A549 treated with CpdA at 1 μM for 4 hours (cell line): ENCODE data around the gene USP17L18. TPM values are rescaled to one million over a fixed set of nuclear protein-coding genes. Genes with fewer than 3 reads are reported as not detected.

Source experiments
- total RNA-seq: library from RNA; stranded (reverse); fragments of 200-300 nt; extraction: Qiagen RNA extraction; gene quantifications from 5 replicates; pipeline ENCODE4 v1.2.3, GENCODE V29; 2022; ENCODE audit warnings: low read depth

USP17L18 gene
- not detected in 5 replicates for total RNA-seq

DNA sequence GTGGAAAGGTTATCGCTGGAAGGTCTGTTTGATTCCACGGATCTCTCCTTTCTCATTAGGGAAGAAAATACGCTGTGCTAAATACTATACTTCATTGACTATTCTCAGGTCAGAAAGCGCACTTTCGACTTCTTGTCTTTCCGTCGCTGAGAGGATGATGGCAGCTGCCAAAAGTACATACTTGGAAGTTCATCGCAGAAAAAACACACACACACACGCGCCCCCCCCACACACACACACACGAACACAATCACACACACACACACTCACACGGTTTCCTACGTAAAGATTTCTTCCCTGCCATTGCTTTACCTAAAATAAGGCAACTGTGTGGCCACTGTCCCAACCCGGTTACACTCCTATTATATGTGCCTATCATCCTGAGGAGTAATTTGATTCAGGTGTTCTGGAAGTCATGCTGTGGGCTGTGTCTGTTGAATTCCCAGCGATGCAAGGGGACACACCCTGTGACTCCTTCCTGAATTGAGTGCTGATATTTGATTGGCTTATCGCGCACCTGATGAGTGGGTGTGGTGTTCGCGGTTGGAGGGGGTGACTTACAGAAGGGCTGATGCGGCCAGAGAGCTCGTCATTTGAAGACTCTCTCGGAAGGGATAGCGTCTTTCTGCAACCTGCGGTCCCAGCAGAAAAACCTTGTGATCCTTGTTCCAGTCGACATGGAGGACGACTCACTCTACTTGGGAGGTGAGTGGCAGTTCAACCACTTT lies at the start of gene USP17L18:
Gene USP17L18 (plus strand): TSS at position 678 of the 728 bp plus-strand sequence. CDS start 0 bp downstream, at position 678.

GRCh38 chr4:9210357-9210756 lies 38.1 kb upstream of the USP17L18 start, which contains the start of gene USP17L10:
USP17L10 (plus strand) TSS chr4:9210657; CDS start chr4:9210657, 0 bp downstream.

DNA sequence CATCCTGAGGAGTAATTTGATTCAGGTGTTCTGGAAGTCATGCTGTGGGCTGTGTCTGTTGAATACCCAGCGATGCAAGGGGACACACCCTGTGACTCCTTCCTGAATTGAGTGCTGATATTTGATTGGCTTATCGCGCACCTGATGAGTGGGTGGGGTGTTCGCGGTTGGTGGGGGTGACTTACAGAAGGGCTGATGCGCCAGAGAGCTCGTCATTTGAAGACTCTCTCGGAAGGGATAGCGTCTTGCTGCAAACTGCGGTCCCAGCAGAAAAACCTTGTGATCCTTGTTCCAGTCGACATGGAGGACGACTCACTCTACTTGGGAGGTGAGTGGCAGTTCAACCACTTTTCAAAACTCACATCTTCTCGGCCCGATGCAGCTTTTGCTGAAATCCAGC lies 33.3 kb upstream of the USP17L18 start, which contains the start of gene USP17L11:
Gene USP17L11 (plus strand): TSS at position 301 of the 400 bp plus-strand sequence. CDS start 0 bp downstream, at position 301.

GRCh38 chr4:9219852-9220251 lies 28.6 kb upstream of the USP17L18 start, which contains the start of gene USP17L12:
USP17L12 (plus strand) TSS chr4:9220152; CDS start chr4:9220152, 0 bp downstream.

DNA sequence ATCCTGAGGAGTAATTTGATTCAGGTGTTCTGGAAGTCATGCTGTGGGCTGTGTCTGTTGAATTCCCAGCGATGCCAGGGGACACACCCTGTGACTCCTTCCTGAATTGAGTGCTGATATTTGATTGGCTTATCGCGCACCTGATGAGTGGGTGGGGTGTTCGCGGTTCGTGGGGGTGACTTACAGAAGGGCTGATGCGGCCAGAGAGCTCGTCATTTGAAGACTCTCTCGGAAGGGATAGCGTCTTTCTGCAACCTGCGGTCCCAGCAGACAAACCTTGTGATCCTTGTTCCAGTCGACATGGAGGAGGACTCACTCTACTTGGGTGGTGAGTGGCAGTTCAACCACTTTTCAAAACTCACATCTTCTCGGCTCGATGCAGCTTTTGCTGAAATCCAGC lies 23.8 kb upstream of the USP17L18 start, which contains the start of gene USP17L13:
Gene USP17L13 (plus strand): TSS at position 301 of the 400 bp plus-strand sequence. CDS start 0 bp downstream, at position 301.

GRCh38 chr4:9234085-9234484 lies 14.3 kb upstream of the USP17L18 start, which contains the start of gene USP17L15:
USP17L15 (plus strand) TSS chr4:9234385; CDS start chr4:9234385, 0 bp downstream.

DNA sequence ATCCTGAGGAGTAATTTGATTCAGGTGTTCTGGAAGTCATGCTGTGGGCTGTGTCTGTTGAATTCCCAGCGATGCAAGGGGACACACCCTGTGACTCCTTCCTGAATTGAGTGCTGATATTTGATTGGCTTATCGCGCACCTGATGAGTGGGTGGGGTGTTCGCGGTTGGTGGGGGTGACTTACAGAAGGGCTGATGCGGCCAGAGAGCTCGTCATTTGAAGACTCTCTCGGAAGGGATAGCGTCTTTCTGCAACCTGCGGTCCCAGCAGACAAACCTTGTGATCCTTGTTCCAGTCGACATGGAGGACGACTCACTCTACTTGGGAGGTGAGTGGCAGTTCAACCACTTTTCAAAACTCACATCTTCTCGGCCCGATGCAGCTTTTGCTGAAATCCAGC lies 4.9 kb upstream of the USP17L18 start, which contains the start of gene USP17L17:
Gene USP17L17 (plus strand): TSS at position 301 of the 400 bp plus-strand sequence. CDS start 0 bp downstream, at position 301.

DNA sequence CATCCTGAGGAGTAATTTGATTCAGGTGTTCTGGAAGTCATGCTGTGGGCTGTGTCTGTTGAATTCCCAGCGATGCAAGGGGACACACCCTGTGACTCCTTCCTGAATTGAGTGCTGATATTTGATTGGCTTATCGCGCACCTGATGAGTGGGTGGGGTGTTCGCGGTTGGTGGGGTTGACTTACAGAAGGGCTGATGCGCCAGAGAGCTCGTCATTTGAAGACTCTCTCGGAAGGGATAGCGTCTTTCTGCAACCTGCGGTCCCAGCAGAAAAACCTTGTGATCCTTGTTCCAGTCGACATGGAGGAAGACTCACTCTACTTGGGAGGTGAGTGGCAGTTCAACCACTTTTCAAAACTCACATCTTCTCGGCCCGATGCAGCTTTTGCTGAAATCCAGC lies 4.6 kb downstream of the USP17L18 start, which contains the start of gene USP17L19:
Gene USP17L19 (plus strand): TSS at position 301 of the 400 bp plus-strand sequence. CDS start 0 bp downstream, at position 301.

DNA sequence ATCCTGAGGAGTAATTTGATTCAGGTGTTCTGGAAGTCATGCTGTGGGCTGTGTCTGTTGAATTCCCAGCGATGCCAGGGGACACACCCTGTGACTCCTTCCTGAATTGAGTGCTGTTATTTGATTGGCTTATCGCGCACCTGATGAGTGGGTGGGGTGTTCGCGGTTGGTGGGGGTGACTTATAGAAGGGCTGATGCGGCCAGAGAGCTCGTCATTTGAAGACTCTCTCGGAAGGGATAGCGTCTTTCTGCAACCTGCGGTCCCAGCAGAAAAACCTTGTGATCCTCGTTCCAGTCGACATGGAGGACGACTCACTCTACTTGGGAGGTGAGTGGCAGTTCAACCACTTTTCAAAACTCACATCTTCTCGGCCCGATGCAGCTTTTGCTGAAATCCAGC lies 9.4 kb downstream of the USP17L18 start, which contains the start of gene USP17L20:
Gene USP17L20 (plus strand): TSS at position 301 of the 400 bp plus-strand sequence. CDS start 0 bp downstream, at position 301.

GRCh38 chr4:9262572-9262971 lies 14.1 kb downstream of the USP17L18 start, which contains the start of gene USP17L21:
USP17L21 (plus strand) TSS chr4:9262872; CDS start chr4:9262872, 0 bp downstream.

GRCh38 chr4:9267319-9267718 lies 18.9 kb downstream of the USP17L18 start, which contains the start of gene USP17L22:
USP17L22 (plus strand) TSS chr4:9267619; CDS start chr4:9267619, 0 bp downstream.

Other genes starting within 250 kb of the USP17L18 start
- not detected in 5 replicates for gene FAM90A26, start 78.2 kb upstream of the USP17L18 start, total RNA-seq
- gene USP17L10, start 38.0 kb upstream of the USP17L18 start, total RNA-seq = not detected in 5 replicates
- not detected in 5 replicates for gene USP17L11, start 33.2 kb upstream of the USP17L18 start, total RNA-seq
- gene USP17L12, start 28.5 kb upstream of the USP17L18 start, total RNA-seq = not detected in 5 replicates
- gene USP17L13, start 23.7 kb upstream of the USP17L18 start, total RNA-seq = not detected in 5 replicates
- gene USP17L15, start 14.2 kb upstream of the USP17L18 start, total RNA-seq = not detected in 5 replicates
- not detected in 5 replicates for gene USP17L17, start 4.8 kb upstream of the USP17L18 start, total RNA-seq
- gene USP17L19, start 4.7 kb downstream of the USP17L18 start, total RNA-seq = not detected in 5 replicates
- gene USP17L20, start 9.5 kb downstream of the USP17L18 start, total RNA-seq = not detected in 5 replicates
- not detected in 5 replicates for gene USP17L21, start 14.2 kb downstream of the USP17L18 start, total RNA-seq
- not detected in 5 replicates for gene USP17L22, start 19.0 kb downstream of the USP17L18 start, total RNA-seq
- not detected in 5 replicates for gene USP17L24, start 76.5 kb downstream of the USP17L18 start, total RNA-seq
- gene USP17L25, start 81.3 kb downstream of the USP17L18 start, total RNA-seq = not detected in 5 replicates
- gene USP17L26, start 86.0 kb downstream of the USP17L18 start, total RNA-seq = not detected in 5 replicates
- gene USP17L5, start 90.8 kb downstream of the USP17L18 start, total RNA-seq = not detected in 5 replicates
- not detected in 5 replicates for gene USP17L27, start 95.5 kb downstream of the USP17L18 start, total RNA-seq
- gene USP17L28, start 100.3 kb downstream of the USP17L18 start, total RNA-seq = not detected in 5 replicates
- not detected in 5 replicates for gene USP17L29, start 105.0 kb downstream of the USP17L18 start, total RNA-seq
- gene USP17L30, start 114.5 kb downstream of the USP17L18 start, total RNA-seq = not detected in 5 replicates
- not detected in 5 replicates for gene DEFB131A, start 195.8 kb downstream of the USP17L18 start, total RNA-seq